ENCODE measurements around the gene ALX4. TPM values are rescaled to one million over a fixed set of nuclear protein-coding genes. Genes with fewer than 3 reads are reported as not detected.

Gene ALX4
- total RNA-seq, 1 donor from 2014 or later = not detected

DNA sequence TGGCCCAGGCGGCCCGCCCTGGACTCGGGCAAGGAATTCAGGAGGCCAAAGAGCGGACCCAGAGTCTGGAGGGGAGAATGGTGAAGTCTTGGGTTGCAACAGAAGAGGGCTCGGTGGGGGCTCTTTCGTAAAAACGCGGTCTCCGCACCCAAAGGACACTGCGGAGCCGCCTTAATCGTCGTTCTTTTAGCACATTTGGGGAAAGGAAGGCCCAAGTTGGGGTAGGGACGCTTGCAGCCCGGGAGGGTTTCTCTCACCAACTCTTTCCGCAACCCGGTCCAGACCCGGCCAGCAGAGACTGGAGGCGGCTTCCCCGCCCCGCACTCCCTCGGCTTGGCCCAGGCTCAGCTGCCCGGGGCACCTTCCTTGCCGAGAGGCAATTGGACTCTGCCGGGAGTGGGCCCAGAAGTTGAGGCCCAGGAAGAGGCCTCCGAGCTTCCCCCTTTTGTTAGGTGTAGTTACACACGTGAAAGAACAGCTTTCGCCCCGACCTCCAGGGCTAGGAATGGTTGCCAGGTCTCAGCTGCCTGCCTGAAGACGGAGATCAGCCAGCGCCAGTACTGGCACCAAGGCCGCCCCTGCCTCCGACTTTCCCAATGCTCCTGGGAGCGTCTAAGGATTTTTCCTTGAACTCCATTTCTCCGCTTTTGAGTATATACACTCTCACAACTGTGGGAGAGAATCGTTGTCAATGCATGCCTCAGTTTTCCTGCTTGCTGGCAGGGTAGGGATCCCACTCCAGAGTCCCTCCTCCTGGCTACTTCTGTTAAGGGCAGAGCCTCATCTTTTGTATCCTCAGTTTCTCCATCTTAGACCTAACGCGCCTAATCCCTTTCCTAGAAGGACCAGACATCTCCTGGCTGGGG, 3.7 kb downstream of the ALX4 start:
- peak; percentile 61 for DNase-seq (ENCODE audit: low spot score)
- Histone ChIP-seq H3K9ac (no peak overlapping the region), H3F3A (ENCODE audit: low read depth) (peaks cover 37% of the 10 kb centered on the region), H3K4me1 (peaks cover 41% of the 10 kb centered on the region), H3K4me2 (peak overlapping the region; percentile 65), H3K36me3 (no peaks in the 10 kb centered on the region), H3K79me2 (ENCODE audit: low read depth) (no peaks in the 10 kb centered on the region), H2AFZ (replicated peaks) (peak overlapping the region; percentile 83), H3K9me3 (ENCODE audit: low read depth) (no peaks in the 10 kb centered on the region), H3K27me3 (peaks cover 100% of the 10 kb centered on the region), H4K20me1 (ENCODE audit: low read depth) (peaks cover 69% of the 10 kb centered on the region), H3K4me3 (peak overlapping the region; percentile 26), H3K27ac (no peak overlapping the region)
- Mint-ChIP-seq H3K27me3 (ENCODE audit: insufficient read depth, low read depth) (peaks cover 85% of the 10 kb centered on the region), H3K4me1 (peaks cover 47% of the 10 kb centered on the region), H3K9me3 (peaks cover 10% of the 10 kb centered on the region), H3K4me3 (peak overlapping the region; percentile 46), H3K36me3 (peaks cover 1% of the 10 kb centered on the region), H3K27ac (no peak overlapping the region)
- peak; percentile 97 for TF ChIP-seq EZH2phosphoT487 (IDR thresholded peaks at IDR 0.05)
- TF ChIP-seq, protein P1, sequence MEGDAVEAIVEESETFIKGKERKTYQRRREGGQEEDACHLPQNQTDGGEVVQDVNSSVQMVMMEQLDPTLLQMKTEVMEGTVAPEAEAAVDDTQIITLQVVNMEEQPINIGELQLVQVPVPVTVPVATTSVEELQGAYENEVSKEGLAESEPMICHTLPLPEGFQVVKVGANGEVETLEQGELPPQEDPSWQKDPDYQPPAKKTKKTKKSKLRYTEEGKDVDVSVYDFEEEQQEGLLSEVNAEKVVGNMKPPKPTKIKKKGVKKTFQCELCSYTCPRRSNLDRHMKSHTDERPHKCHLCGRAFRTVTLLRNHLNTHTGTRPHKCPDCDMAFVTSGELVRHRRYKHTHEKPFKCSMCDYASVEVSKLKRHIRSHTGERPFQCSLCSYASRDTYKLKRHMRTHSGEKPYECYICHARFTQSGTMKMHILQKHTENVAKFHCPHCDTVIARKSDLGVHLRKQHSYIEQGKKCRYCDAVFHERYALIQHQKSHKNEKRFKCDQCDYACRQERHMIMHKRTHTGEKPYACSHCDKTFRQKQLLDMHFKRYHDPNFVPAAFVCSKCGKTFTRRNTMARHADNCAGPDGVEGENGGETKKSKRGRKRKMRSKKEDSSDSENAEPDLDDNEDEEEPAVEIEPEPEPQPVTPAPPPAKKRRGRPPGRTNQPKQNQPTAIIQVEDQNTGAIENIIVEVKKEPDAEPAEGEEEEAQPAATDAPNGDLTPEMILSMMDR (IDR thresholded peaks at IDR 0.05) = no peak
- TF ChIP-seq EZH2 (IDR thresholded peaks at IDR 0.05) = peak; percentile 66

DNA sequence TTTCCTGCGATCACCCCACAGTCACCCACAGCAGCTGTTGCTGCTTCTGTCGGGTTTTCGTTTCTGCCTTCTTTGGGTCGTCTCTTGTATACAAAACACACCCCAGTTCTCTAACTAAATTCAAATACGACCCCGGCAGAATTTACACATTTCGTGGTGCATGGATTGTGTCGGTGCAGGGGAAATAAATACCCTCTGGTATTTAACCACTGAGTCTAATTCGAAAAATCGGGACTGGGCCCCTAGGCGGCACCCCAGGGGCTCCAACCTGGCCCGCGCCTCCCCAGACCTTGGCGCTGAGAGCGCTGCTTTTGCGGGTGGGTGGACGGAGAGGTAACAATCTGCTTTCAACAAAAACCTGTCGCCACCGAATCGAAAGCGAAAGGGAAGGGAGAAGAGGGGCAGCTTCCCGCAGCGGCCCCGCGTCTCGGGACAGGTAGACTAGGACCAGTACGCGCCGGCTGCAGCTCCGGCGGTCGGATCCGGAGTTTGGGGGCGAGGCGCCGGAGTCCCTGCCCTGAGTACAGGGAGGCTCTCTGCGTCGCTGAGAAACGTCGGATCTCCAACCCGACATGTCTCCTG, 4.4 kb downstream of the ALX4 start:
- peak overlapping the region; percentile 83 for H2AFZ ChIP-seq (replicated peaks)
- H3K9ac ChIP-seq = no peak overlapping the region
- Mint-ChIP-seq H3K4me1 (peaks cover 40% of the 10 kb centered on the region), H3K4me3 (peak overlapping the region; percentile 42), H3K27ac (no peak overlapping the region), H3K36me3 (peaks cover 1% of the 10 kb centered on the region), H3K9me3 (peaks cover 10% of the 10 kb centered on the region), H3K27me3 (ENCODE audit: insufficient read depth, low read depth) (peaks cover 84% of the 10 kb centered on the region)
- H3K27me3 ChIP-seq = peaks cover 100% of the 10 kb centered on the region
- peaks cover 30% of the 10 kb centered on the region for H3F3A ChIP-seq (ENCODE audit: low read depth)
- H3K4me3 ChIP-seq = peak overlapping the region; percentile 26
- H3K36me3 ChIP-seq = no peaks in the 10 kb centered on the region
- H4K20me1 ChIP-seq (ENCODE audit: low read depth) = peaks cover 62% of the 10 kb centered on the region
- H3K79me2 ChIP-seq (ENCODE audit: low read depth) = no peaks in the 10 kb centered on the region
- TF ChIP-seq EZH2 (IDR thresholded peaks at IDR 0.05) = peak; percentile 70
- TF ChIP-seq, protein P1 (IDR thresholded peaks at IDR 0.05) = no peak
- TF ChIP-seq EZH2phosphoT487 (IDR thresholded peaks at IDR 0.05) = no peak
- DNase-seq (ENCODE audit: low spot score) = peak; percentile 72
- H3K4me1 ChIP-seq = peaks cover 38% of the 10 kb centered on the region
- no peak overlapping the region for H3K27ac ChIP-seq
- H3K4me2 ChIP-seq = peak overlapping the region; percentile 65
- no peaks in the 10 kb centered on the region for H3K9me3 ChIP-seq (ENCODE audit: low read depth)

DNA sequence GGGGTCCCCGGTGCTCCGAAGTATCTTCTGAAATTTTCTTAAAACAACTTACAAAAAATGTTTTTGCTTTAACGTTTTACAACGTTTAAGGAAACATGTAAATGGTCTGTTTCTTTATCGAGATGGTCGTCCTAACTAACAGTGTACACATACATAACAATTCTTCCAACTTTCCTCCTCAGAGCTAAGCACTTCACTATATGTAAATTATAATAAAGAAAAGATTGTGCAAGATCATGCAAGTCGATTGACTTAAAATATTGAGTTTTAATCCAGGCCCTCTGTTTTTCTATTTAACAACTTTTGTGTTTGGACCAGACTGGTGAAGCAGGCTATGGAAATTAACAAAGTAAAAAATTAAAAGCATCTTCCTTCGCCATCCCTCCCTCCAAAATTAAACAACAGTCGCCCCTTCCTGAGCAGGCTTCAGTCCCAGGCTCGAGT, 4.9 kb downstream of the ALX4 start:
- Mint-ChIP-seq H3K4me3 (peak overlapping the region; percentile 44), H3K9me3 (peaks cover 10% of the 10 kb centered on the region), H3K36me3 (peaks cover 1% of the 10 kb centered on the region), H3K27ac (no peak overlapping the region), H3K4me1 (peaks cover 40% of the 10 kb centered on the region), H3K27me3 (ENCODE audit: insufficient read depth, low read depth) (peaks cover 85% of the 10 kb centered on the region)
- H3K9ac ChIP-seq = no peak overlapping the region
- H3K4me3 ChIP-seq = peak overlapping the region; percentile 12
- H3K4me1 ChIP-seq = peaks cover 35% of the 10 kb centered on the region
- H3K36me3 ChIP-seq = no peaks in the 10 kb centered on the region
- H3K27me3 ChIP-seq = peaks cover 100% of the 10 kb centered on the region
- H4K20me1 ChIP-seq (ENCODE audit: low read depth) = peaks cover 57% of the 10 kb centered on the region
- no peak overlapping the region for H3K27ac ChIP-seq
- peaks cover 25% of the 10 kb centered on the region for H3F3A ChIP-seq (ENCODE audit: low read depth)
- H3K4me2 ChIP-seq = peak overlapping the region; percentile 65
- no peaks in the 10 kb centered on the region for H3K9me3 ChIP-seq (ENCODE audit: low read depth)
- no peak for DNase-seq (ENCODE audit: low spot score)
- no peak overlapping the region for H2AFZ ChIP-seq (replicated peaks)
- peak; percentile 86 for TF ChIP-seq EZH2 (IDR thresholded peaks at IDR 0.05)
- TF ChIP-seq, protein P1 (IDR thresholded peaks at IDR 0.05) = no peak
- TF ChIP-seq EZH2phosphoT487 (IDR thresholded peaks at IDR 0.05) = no peak
- H3K79me2 ChIP-seq (ENCODE audit: low read depth) = no peaks in the 10 kb centered on the region

Measured in neural progenitor cell (in vitro differentiated cells).